Activated CD4-positive, alpha-beta T cell treated with anti-CD3 and anti-CD28 coated beads, Interleukin-2, amount 10 ng/mL, durations not matched to agents 24 days and 14 days (primary cell): ENCODE data around the gene COPS2. TPM values are rescaled to one million over a fixed set of nuclear protein-coding genes. Genes with fewer than 3 reads are reported as not detected.

Experiments used
- DNase-seq: peaks from one replicate; pipeline ENCODE4 v3.0.0; 2022
- H3K27ac Mint-ChIP-seq: one replicate; pipeline ENCODE4 v1.8.0; 2022; ENCODE audit warnings: mild to moderate bottlenecking, mixed read lengths
- H3K27me3 Mint-ChIP-seq: one replicate; pipeline ENCODE4 v1.8.0; 2022; ENCODE audit warnings: mixed read lengths
- H3K36me3 Mint-ChIP-seq: one replicate; pipeline ENCODE4 v1.8.0; 2022; ENCODE audit warnings: low read depth, mild to moderate bottlenecking, mixed read lengths
- H3K4me1 Mint-ChIP-seq: one replicate; pipeline ENCODE4 v1.8.0; 2021; ENCODE audit warnings: mixed read lengths
- H3K4me3 Mint-ChIP-seq: one replicate; pipeline ENCODE4 v1.8.0; 2022; ENCODE audit warnings: mild to moderate bottlenecking, moderate library complexity, mixed read lengths
- H3K9me3 Mint-ChIP-seq: one replicate; pipeline ENCODE4 v1.8.0; 2021; ENCODE audit warnings: mixed read lengths
- intact Hi-C: fragments of 100-400 bp; cut with micrococcal nuclease; formaldehyde crosslinking; loops from one replicate; pipeline ENCODE4 v1.15.1; 2023
- total RNA-seq: library from RNA; stranded (reverse); gene quantifications from 2 replicates; pipeline ENCODE4 v1.2.3, GENCODE V29; 2022

COPS2 gene
- total RNA-seq, 1 donor from 2014 or later, result 98.6 TPM

DNA sequence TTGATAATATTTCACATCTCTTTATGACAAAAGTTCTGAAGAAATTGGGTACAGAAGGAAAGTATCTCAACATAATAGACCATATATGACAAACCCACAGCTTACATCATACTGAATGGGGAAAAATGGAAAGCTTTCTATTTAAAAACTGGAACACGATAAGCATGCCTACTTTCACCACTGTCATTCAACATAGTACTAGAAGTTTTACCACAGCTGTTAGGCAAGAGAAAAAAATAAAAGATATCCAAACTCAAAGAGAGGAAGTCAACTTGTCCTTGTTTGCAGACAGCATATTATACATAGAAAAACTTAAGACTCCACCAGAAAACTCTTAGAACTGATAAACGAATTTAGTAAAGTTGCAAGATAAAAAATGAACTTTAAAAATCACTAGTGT, 40.3 kb downstream of the COPS2 start:
- peaks cover 54% of the 10 kb centered on the region for H3K36me3 Mint-ChIP-seq
- H3K9me3 Mint-ChIP-seq, result peaks cover 13% of the 10 kb centered on the region
- intact Hi-C loops, result no loop called here
- no peak overlapping the region for H3K4me3 Mint-ChIP-seq
- H3K27ac Mint-ChIP-seq, result no peak overlapping the region
- H3K27me3 Mint-ChIP-seq, result no peaks in the 10 kb centered on the region
- DNase-seq, result no peak
- H3K4me1 Mint-ChIP-seq, result peaks cover 2% of the 10 kb centered on the region

DNA sequence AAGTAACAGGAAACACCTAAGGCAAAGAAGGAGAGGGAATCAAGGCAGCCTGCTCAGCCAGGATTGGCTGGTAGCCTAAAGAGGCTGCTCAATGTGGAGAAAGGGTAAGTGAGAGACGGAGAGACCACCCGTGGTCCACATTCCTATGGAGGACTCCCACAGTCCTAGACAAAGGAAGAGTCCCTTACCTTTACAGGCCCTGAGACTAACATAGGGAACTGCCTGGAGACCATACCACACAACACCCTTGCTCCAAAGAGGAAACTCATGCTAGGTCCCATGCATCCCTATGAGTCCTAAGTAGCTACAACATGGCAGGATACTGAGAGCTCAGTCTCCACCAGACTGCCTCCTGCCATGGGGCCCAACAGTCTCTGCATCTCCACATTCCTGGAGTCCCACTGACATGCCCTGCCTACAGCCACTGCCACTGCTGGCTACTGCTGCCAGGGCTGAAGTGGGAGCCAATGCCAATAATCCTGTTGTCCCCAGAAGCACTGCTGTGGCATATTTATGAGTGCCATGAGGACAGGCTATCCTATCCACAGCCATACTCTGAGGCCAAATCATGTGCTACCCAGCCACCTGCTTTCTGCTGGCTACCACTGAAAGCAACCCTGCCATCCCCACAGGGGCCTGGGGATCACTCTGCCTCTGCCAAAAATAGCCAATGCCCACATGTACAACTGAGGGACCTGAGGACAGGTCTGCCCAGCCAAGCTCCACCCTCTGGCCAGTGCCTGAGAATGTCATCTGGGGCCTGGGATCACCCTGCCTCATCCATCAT, 45.0 kb downstream of the COPS2 start:
- no peak overlapping the region for H3K4me3 Mint-ChIP-seq
- no peak overlapping the region for H3K27ac Mint-ChIP-seq
- intact Hi-C loops, result no loop called here
- no peak for DNase-seq
- peaks cover 2% of the 10 kb centered on the region for H3K4me1 Mint-ChIP-seq
- H3K36me3 Mint-ChIP-seq, result peaks cover 50% of the 10 kb centered on the region
- no peaks in the 10 kb centered on the region for H3K27me3 Mint-ChIP-seq
- H3K9me3 Mint-ChIP-seq, result peaks cover 13% of the 10 kb centered on the region

DNA sequence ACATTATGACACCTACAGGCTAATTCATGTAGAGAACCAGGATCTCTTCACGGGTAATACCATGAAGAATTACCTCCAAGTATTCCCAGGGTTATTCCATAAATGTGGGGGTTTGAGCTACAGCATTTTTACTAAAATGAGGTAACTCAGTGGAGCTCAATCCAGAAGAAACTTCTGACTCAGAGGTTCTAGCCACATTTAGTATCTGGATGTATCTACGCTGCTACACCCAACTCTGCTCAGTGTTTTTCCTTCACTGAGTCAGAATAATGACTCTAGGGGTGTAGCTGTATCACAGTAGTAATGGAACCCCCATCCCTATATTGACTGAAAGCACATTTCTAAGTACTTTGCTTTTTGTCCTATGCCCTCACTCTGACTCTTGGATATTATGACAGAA, 52.4 kb downstream of the COPS2 start:
- H3K27ac Mint-ChIP-seq, result no peak overlapping the region
- H3K4me1 Mint-ChIP-seq, result no peaks in the 10 kb centered on the region
- H3K27me3 Mint-ChIP-seq, result no peaks in the 10 kb centered on the region
- DNase-seq, result no peak
- no peaks in the 10 kb centered on the region for H3K9me3 Mint-ChIP-seq
- H3K4me3 Mint-ChIP-seq, result no peak overlapping the region
- H3K36me3 Mint-ChIP-seq, result peaks cover 15% of the 10 kb centered on the region
- intact Hi-C loops, result no loop called here

DNA sequence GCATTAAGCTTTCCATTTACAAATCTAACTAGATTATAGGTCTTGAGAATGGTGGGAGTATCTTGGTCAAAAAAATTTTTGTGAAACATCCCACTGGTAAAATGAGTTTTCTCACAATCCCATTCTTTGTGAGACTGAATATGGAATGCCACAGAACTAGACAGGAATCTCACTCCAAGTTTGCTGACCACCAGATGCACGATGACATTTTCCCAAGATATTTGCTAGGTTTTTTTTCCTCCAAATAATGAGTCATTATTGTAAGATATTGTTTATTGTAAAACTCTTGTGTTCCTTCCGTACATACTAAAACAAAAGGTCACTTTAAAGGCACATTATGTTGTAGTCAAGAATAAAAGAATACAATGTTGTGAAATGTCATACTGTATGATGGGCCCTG, 53.9 kb downstream of the COPS2 start:
- Mint-ChIP-seq H3K36me3 (peaks cover 19% of the 10 kb centered on the region), H3K27ac (no peak overlapping the region), H3K9me3 (no peaks in the 10 kb centered on the region), H3K27me3 (no peaks in the 10 kb centered on the region), H3K4me1 (no peaks in the 10 kb centered on the region), H3K4me3 (no peak overlapping the region)
- intact Hi-C loops, result no loop called here
- DNase-seq, result no peak

DNA sequence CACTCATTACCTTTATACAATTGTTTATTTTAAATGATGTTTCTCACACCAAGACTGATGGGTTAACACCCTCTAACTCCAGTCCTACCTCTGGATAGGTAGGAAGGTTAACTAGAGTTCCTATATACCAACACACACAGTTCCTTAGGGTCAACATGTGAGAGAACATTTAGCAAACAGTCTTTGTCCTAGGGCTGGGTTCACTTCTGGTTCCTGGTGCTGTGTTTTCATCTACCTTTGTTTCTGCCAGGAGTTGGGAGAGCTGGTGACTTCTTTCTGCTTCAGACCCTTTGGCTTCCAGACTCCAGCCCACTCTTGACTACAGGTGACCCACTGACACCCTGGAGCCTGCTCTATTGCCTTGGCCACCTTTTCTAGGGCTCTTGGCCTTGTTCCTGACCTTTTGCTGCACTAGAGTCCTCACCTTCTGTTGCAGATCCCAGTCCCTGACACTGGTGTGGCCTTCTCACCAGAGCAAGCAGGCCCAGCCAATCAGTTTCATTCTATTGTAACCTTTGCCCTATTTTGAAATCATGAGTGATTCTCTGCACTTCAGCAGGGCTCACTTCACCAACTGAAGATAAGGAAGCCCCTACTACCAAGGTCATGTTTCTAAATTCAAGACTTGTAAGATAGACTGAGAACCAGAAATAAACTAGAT, 59.2 kb downstream of the COPS2 start:
- intact Hi-C loops, result no loop called here
- Mint-ChIP-seq H3K4me3 (no peak overlapping the region), H3K27ac (no peak overlapping the region), H3K27me3 (no peaks in the 10 kb centered on the region), H3K36me3 (peaks cover 11% of the 10 kb centered on the region), H3K4me1 (no peaks in the 10 kb centered on the region), H3K9me3 (no peaks in the 10 kb centered on the region)
- no peak for DNase-seq

DNA sequence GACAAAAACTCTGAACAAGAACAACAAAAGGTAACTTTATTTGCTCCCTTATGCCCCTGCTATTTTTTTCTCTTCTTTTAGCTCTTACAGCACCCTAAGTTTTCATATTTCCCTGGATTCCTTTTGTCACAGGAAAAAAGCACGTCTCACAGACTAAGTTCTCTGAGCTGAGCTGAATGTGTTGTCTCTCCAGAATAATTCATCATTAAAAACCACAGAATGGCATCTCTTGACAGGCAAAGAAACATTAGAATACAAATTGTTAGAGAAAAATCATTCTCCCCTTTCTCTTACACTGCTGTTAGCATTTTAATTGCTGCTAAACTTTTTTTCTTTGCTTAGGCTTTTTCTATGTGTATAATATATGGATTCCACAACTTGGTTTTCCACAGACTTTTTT, 60.5 kb downstream of the COPS2 start:
- intact Hi-C loops, result no loop called here
- H3K27ac Mint-ChIP-seq, result no peak overlapping the region
- H3K4me1 Mint-ChIP-seq, result no peaks in the 10 kb centered on the region
- H3K36me3 Mint-ChIP-seq, result peaks cover 11% of the 10 kb centered on the region
- H3K4me3 Mint-ChIP-seq, result no peak overlapping the region
- no peaks in the 10 kb centered on the region for H3K27me3 Mint-ChIP-seq
- no peak for DNase-seq
- no peaks in the 10 kb centered on the region for H3K9me3 Mint-ChIP-seq

DNA sequence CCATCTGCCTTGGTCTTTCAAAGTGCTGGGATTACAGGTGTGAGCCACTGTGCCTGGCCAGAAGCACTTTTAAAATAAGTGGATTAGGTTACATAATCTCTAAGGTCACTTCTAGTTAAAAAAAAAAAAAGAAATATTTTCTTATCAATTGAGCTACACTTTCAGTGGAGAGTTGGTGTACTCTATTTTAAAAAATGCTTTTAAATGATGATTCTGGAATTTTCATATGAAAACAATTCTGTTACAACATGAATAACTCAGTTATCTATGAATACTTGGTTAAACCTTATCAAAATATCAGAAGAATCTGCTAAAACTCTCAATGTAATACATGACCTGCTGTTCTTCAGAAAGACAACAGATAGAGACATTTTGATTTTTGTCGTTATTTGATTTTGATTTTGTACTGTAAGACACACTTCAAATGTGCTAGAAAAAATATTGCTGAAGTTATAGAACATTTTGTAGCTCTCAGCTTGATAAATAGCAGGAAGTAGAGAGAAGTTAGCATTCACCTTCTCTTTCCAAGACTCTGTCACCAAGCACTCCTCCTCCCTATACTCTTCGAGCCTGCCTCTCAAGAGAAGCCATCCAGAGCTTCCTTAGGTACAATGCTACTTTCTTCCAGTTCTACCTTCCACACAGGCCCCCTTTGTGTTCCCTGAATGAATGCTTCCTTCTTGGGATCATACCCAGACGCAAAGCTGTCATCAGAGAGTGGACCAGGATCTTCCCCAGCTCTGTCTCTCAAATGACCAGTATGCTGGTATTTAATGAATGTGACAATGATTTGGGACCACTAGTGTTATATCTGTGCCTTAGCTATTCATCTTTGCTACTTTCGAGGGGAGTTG, 61.9 kb downstream of the COPS2 start:
- Mint-ChIP-seq H3K36me3 (peaks cover 8% of the 10 kb centered on the region), H3K27ac (no peak overlapping the region), H3K4me1 (no peaks in the 10 kb centered on the region), H3K9me3 (no peaks in the 10 kb centered on the region), H3K4me3 (no peak overlapping the region), H3K27me3 (no peaks in the 10 kb centered on the region)
- intact Hi-C loops, result no loop called here
- DNase-seq, result no peak

DNA sequence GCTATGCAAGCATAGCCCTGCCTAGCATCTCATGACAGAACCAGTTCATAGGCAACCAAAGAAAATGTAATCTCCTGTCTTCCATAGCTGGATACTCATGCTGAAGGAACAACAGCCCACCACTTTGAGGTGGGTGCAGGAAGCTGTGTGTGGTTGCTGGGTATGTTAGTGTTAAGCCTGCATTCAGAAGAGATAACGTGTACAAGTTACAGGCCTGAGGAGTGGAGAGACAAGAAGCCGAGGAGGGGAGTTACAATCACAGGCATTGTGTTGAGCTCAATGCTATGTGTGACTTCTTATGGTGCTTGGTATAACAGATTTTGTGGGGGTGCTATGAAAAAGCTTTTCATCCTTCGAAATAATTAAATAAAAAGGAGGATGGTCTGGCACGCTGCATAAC, 66.4 kb downstream of the COPS2 start:
- no peak for DNase-seq
- H3K4me3 Mint-ChIP-seq, result no peak overlapping the region
- no peaks in the 10 kb centered on the region for H3K27me3 Mint-ChIP-seq
- no peak overlapping the region for H3K27ac Mint-ChIP-seq
- no peaks in the 10 kb centered on the region for H3K36me3 Mint-ChIP-seq
- intact Hi-C loops, result no loop called here
- no peaks in the 10 kb centered on the region for H3K9me3 Mint-ChIP-seq
- H3K4me1 Mint-ChIP-seq, result no peaks in the 10 kb centered on the region

DNA sequence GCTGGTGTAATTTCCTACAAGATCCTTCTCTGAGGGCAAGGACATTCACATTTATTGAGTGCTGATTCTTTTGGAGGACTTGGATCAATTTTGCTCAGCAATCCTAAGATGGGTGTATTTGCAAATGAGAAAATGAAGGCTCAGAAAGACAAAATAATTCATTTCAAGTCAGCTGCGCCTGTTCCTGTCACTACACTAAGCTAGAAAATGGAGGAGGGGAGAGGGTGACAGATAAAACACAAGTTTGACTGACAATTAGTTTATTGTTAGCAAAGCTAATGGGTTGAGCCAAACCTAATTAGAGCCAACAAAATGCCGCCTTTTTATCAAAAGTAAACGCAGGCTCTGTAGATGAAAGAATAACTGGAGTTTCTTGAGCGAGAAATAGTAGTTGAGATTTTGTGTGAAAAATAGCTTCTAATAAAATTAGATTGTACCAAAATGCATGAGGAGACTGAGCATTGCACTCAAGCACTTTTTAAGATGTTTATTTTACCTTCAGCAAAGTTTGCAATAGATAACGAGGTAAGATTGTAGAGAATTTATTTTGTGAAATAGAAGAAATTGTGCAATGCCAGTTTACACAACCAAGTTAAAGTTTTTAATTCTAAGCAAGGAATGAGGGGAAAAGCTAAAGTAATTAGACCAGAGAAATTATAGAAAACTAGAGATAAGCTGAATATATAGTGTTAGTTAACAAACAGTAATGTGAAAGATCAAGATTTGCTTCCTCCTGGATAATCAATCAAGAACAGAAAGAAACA, 69.5 kb downstream of the COPS2 start:
- DNase-seq, result no peak
- no peak overlapping the region for H3K4me3 Mint-ChIP-seq
- no peaks in the 10 kb centered on the region for H3K36me3 Mint-ChIP-seq
- intact Hi-C loops, result no loop called here
- H3K9me3 Mint-ChIP-seq, result no peaks in the 10 kb centered on the region
- H3K27ac Mint-ChIP-seq, result no peak overlapping the region
- H3K4me1 Mint-ChIP-seq, result no peaks in the 10 kb centered on the region
- H3K27me3 Mint-ChIP-seq, result peaks cover 6% of the 10 kb centered on the region

DNA sequence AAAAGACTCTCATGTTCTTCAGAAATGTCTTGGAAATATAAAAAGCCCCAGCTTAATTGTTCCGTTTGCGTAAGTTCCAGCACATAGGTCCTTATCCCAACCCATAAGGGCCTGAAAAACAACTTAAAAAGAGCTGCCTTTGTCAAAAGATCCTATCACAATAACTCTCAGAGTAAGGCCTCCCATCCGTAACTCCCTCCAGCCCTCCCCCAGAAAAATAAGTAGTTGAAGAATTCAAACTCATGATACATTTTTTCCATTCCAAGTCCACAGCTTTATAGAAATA, 71.2 kb downstream of the COPS2 start:
- Mint-ChIP-seq H3K27me3 (peaks cover 6% of the 10 kb centered on the region), H3K9me3 (no peaks in the 10 kb centered on the region), H3K4me3 (no peak overlapping the region), H3K27ac (no peak overlapping the region), H3K36me3 (no peaks in the 10 kb centered on the region), H3K4me1 (no peaks in the 10 kb centered on the region)
- no peak for DNase-seq
- intact Hi-C loops, result no loop called here

DNA sequence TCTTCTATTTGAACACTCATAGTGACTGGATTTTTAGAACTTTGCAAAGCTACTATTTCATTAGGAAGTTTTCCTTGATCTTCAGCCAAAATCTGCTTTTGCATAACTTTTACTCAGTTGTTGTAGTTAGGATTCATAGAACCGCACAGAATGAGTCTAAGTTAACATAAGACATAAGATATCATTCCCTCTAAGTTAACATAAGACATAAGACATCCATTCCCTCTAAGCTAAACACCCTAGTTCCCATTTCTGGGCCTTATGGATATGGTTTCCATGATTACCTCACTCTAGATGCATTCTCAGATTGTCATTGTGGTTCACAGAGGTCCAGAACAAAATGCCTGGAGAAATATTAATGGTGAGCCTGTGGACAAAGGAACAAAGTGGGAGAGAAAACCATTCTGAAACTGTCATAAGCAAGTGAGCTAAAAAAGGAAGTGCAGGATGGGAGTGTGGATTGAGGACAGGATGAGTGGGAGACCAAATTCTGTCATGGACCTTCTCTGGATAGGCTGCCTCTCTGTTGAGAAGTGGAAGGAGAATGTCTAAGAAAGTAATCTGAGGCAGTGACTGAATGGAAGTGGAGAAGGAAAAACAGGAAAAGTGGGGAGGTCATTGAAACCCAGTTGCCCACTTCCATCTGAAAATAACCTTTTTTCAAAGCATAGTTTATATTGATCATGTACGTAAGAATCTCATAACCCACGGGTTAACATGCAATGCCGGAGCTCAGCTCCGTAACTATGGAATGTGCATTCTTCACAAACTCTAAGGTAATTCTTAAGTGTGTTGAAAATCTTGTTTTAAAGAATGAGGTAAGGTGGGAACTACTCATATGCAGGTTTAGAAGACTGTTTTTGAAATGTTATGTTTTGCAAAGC, 71.8 kb downstream of the COPS2 start:
- intact Hi-C loops, result no loop called here
- DNase-seq, result no peak
- H3K4me1 Mint-ChIP-seq, result no peaks in the 10 kb centered on the region
- H3K36me3 Mint-ChIP-seq, result no peaks in the 10 kb centered on the region
- H3K27ac Mint-ChIP-seq, result no peak overlapping the region
- peaks cover 6% of the 10 kb centered on the region for H3K27me3 Mint-ChIP-seq
- no peak overlapping the region for H3K4me3 Mint-ChIP-seq
- no peaks in the 10 kb centered on the region for H3K9me3 Mint-ChIP-seq

DNA sequence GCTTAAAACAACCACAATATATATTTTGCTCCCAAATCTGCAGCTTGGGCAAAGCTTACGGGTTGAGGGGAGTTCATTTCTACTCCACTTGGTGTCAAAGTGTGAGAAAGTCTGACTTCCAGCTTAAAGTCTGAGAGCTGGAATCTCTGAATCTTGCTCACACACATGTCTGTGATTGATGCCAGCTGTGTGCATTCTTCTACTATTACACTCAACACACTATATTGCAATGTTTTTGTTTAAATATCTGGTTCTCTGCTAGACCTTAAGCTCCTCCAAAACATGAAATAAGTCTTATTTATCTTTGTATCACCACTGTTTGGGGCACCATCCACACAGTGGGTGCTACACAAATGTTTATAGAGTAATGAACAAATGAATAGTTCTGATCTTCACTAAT, 72.4 kb downstream of the COPS2 start:
- Mint-ChIP-seq H3K27me3 (peaks cover 6% of the 10 kb centered on the region), H3K27ac (no peak overlapping the region), H3K9me3 (no peaks in the 10 kb centered on the region), H3K36me3 (no peaks in the 10 kb centered on the region), H3K4me1 (no peaks in the 10 kb centered on the region), H3K4me3 (no peak overlapping the region)
- intact Hi-C loops, result no loop called here
- DNase-seq, result no peak
